Measurements from ENCODE around the gene HIF1A.

Gene HIF1A

GRCh38 chr14:61698206-61698980 is 3.1 kb downstream of the HIF1A start:
- H3K27ac ChIP-seq, result no peak overlapping the region
- no peak for TF ChIP-seq ZFX (IDR thresholded peaks at IDR 0.05; ENCODE audit: borderline replicate concordance)
- no peak for TF ChIP-seq CTCF (IDR thresholded peaks at IDR 0.05)

GRCh38 chr14:61699027-61699426 is 3.7 kb downstream of the HIF1A start:
- H3K27ac ChIP-seq, result no peak overlapping the region
- TF ChIP-seq ZFX (IDR thresholded peaks at IDR 0.05; ENCODE audit: borderline replicate concordance) (no peak), CTCF (IDR thresholded peaks at IDR 0.05) (no peak)

- no peak for TF ChIP-seq CTCF (IDR thresholded peaks at IDR 0.05)
- no peak overlapping the region for H3K27ac ChIP-seq
Observed at GRCh38 chr14:61700104-61700886, 5.0 kb downstream of the HIF1A start.

- no peak for TF ChIP-seq ZFX (IDR thresholded peaks at IDR 0.05; ENCODE audit: borderline replicate concordance)
- no peak for TF ChIP-seq CTCF (IDR thresholded peaks at IDR 0.05)
- H3K27ac ChIP-seq, result no peak overlapping the region
Observed at GRCh38 chr14:61701946-61702345, 6.6 kb downstream of the HIF1A start.

GRCh38 chr14:61703342-61704129 is 8.2 kb downstream of the HIF1A start:
- no peak overlapping the region for H3K27ac ChIP-seq
- TF ChIP-seq ZFX (IDR thresholded peaks at IDR 0.05; ENCODE audit: borderline replicate concordance) (no peak), CTCF (IDR thresholded peaks at IDR 0.05) (no peak)

- TF ChIP-seq CTCF (IDR thresholded peaks at IDR 0.05) (no peak), ZFX (IDR thresholded peaks at IDR 0.05; ENCODE audit: borderline replicate concordance) (no peak)
Observed at GRCh38 chr14:61704554-61704953, 9.2 kb downstream of the HIF1A start.

More at GRCh38 chr14:61704554-61704953, 9.2 kb downstream of the HIF1A start:
- no peak overlapping the region for H3K27ac ChIP-seq

All from 22Rv1 (cell line).